BJ (cell line): ENCODE results near the gene KCNJ8. TPM values are rescaled to one million over a fixed set of nuclear protein-coding genes. Genes with fewer than 3 reads are reported as not detected.

Source experiments
- CTCF ChIA-PET: fragments of 350-600 bp; formaldehyde crosslinking; extraction: SDS; loops from one replicate; lab custom pipeline; 2021; ENCODE audit warnings: antibody characterized with exemption, inconsistent platforms; lab: Yijun Ruan, JAX
- POLR2A ChIA-PET: fragments of 300-600 bp; sonication (Branson Sonifier 250); formaldehyde crosslinking; extraction: SDS; loops from one replicate; lab custom pipeline; 2021; ENCODE audit warnings: antibody characterized with exemption; lab: Charles Lee
- DNase-seq: peaks from one replicate; pipeline ENCODE4 v3.0.0-alpha.2; 2011; ENCODE audit warnings: low read depth
- H3K27me3 ChIP-seq: 2 replicates; pipeline ENCODE4 v1.6.0; 2011; ENCODE audit warnings: low read length; ENCODE audit not compliant: control insufficient read depth, insufficient read depth
- H3K36me3 ChIP-seq: 2 replicates; pipeline ENCODE4 v1.5.1; 2011; ENCODE audit warnings: low read length; ENCODE audit not compliant: control insufficient read depth, insufficient read depth
- H3K4me3 ChIP-seq: 2 replicates; pipeline ENCODE4 v1.5.1; 2011; ENCODE audit warnings: low read depth, mild to moderate bottlenecking, control low read depth, low read length
- CTCF ChIP-seq: IDR thresholded peaks from 2 replicates; pipeline ENCODE4 v1.5.1; 2011; ENCODE audit warnings: low read depth, mild to moderate bottlenecking, control low read depth, inconsistent platforms, low read length, moderate library complexity; ENCODE audit not compliant: insufficient read depth
- polyA plus RNA-seq: library from polyadenylated mRNA; depleted of rRNA; stranded (reverse); fragments of >200 nt; gene quantifications from 2 replicates; pipeline ENCODE4 v1.2.3, GENCODE V29; 2011

The KCNJ8 gene
- polyA plus RNA-seq, 1 experiment: 7.6 TPM

- Histone ChIP-seq H3K36me3 (no peaks in the 10 kb centered on the region; the same call in 1 of the 2 replicates), H3K27me3 (no peaks in the 10 kb centered on the region), H3K4me3 (no peak overlapping the region)
- ChIA-PET POLR2A (interaction anchor here (0.6 kb wide), 1 partner anchor 513 kb away, joined by 4 read pairs; no protein-coding TSS in a partner anchor), CTCF (interaction anchor here (1.2 kb wide), 1 partner anchor 8 kb away, joined by 3 read pairs; no protein-coding TSS in a partner anchor)
- no peak for DNase-seq
- no peak for TF ChIP-seq CTCF
These were observed 11.0 kb downstream of the KCNJ8 start for GRCh38 chr12:21763531-21763930.

GRCh38 chr12:21759737-21760136 lies 14.8 kb downstream of the KCNJ8 start:
- CTCF ChIA-PET: no interaction called here
- no peak for TF ChIP-seq CTCF
- H3K36me3 ChIP-seq: no peaks in the 10 kb centered on the region
- no peak for DNase-seq
- H3K27me3 ChIP-seq: no peaks in the 10 kb centered on the region
- POLR2A ChIA-PET: interaction anchor here (0.7 kb wide), 1 partner anchor 9 kb away, joined by 3 read pairs; no protein-coding TSS in a partner anchor
- no peak overlapping the region for H3K4me3 ChIP-seq

GRCh38 chr12:21757735-21758134 lies 16.8 kb downstream of the KCNJ8 start:
- H3K27me3 ChIP-seq: no peaks in the 10 kb centered on the region
- POLR2A ChIA-PET: no interaction called here
- no peaks in the 10 kb centered on the region for H3K36me3 ChIP-seq
- TF ChIP-seq CTCF: no peak
- no peak overlapping the region for H3K4me3 ChIP-seq
- CTCF ChIA-PET: interaction anchor here (0.7 kb wide), 1 partner anchor 253 kb away, joined by 4 read pairs; no protein-coding TSS in a partner anchor
- no peak for DNase-seq

GRCh38 chr12:21756699-21757098 lies 17.8 kb downstream of the KCNJ8 start:
- no peak for DNase-seq
- no peak for TF ChIP-seq CTCF
- POLR2A ChIA-PET: no interaction called here
- Histone ChIP-seq H3K27me3 (no peaks in the 10 kb centered on the region), H3K4me3 (no peak overlapping the region), H3K36me3 (no peaks in the 10 kb centered on the region)
- CTCF ChIA-PET: interaction anchor here (0.8 kb wide), 1 partner anchor 71 kb away, joined by 3 read pairs; no protein-coding TSS in a partner anchor

- no peak for TF ChIP-seq CTCF
- Histone ChIP-seq H3K36me3 (no peaks in the 10 kb centered on the region), H3K4me3 (no peak overlapping the region), H3K27me3 (no peaks in the 10 kb centered on the region)
- DNase-seq: peak; percentile 19
- ChIA-PET POLR2A (no interaction called here), CTCF (no interaction called here)
These were observed 23.0 kb downstream of the KCNJ8 start for GRCh38 chr12:21751517-21751916.
